Measurements from ENCODE around the gene GAPT. TPM values are rescaled to one million over a fixed set of nuclear protein-coding genes. Genes with fewer than 3 reads are reported as not detected.

Gene GAPT
- total RNA-seq (2014; rRNA removed; shearing (Covaris generic)): not detected in 2 replicates
- polyA plus RNA-seq (2015; cell fraction: cytosol; rRNA removed): not detected in 2 replicates
- 0.26 TPM in 1 of 2 replicates, not detected in the other for polyA plus RNA-seq (2015; cell fraction: nucleus; rRNA removed)

- in situ Hi-C loops (cut with HindIII; ENCODE audit: low pct_unique_long_range_greater_than_20kb, low sequenced_read_pairs): no loop called here
- no peak for DNase-seq (ENCODE audit: low read depth, low spot score)
These were observed at the start of gene GAPT for GRCh38 chr5:58491216-58491892. Gene GAPT (plus strand): TSS chr5:58491435. CDS start chr5:58494537, 3,102 bp downstream.

DNA sequence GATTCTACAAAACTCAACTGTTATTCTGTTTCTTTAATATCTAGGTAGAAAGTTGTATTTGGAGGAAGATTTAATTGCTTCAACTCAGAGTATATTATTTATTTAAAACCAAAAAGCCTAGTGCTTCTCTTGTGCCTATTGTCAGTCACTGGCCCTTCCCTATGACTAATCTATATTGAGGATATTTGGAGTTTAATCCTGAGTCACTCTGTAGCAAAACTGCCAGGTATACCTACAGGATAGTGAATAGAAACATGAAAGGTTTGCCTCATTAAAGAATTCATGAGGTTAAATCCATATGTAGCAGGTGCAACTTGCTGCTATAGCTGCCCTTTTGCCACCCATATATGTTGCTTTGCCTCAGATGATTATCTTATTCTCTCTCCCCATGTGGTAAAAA is 46.4 kb upstream of the GAPT start:
- in situ Hi-C loops (cut with HindIII; ENCODE audit: low pct_unique_long_range_greater_than_20kb, low sequenced_read_pairs): no loop called here
- no peak for DNase-seq (ENCODE audit: low read depth, low spot score)

DNA sequence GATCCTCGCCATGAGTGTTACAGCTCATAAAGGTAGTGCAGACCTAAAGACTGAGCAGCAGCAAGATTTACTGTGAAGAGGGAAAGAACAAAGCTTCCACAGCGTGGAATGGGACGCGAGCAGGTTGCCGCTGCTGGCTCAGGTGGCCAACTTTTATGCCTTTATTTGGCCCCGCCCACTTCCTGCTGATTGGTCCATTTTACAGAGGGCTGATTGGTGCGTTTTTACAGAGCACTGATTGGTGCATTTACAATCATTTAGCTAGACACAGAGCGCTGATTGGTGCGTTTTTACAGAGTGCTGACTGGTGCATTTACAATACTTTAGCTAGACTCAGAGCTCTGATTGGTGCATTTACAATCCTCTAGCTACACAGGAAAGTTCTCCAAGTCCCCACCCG is 45.2 kb upstream of the GAPT start:
- no peak for DNase-seq (ENCODE audit: low read depth, low spot score)
- in situ Hi-C loops (cut with HindIII; ENCODE audit: low pct_unique_long_range_greater_than_20kb, low sequenced_read_pairs): no loop called here

DNA sequence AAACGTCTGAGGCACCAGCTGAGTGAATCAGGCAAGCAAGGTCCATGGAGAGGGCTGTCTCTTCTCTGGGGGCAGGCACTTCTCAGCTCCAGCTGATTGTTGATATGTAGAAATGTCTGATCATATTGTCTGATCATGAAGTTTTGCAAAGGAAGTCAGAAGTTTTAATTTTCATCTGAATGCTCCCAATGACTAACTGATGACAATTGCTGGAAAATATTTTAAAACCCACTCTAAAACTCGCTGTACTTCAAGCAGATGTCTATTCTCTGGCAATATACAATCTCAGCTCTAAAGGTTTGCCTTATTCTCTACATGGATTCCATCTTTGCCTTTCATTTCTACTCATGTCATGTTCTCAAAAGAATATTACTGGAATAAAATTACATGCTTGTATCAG is 44.0 kb upstream of the GAPT start:
- in situ Hi-C loops (cut with HindIII; ENCODE audit: low pct_unique_long_range_greater_than_20kb, low sequenced_read_pairs): no loop called here
- no peak for DNase-seq (ENCODE audit: low read depth, low spot score)

GRCh38 chr5:58450018-58450417 is 41.2 kb upstream of the GAPT start:
- in situ Hi-C loops (cut with HindIII; ENCODE audit: low pct_unique_long_range_greater_than_20kb, low sequenced_read_pairs): no loop called here
- DNase-seq (ENCODE audit: low read depth, low spot score): no peak

DNA sequence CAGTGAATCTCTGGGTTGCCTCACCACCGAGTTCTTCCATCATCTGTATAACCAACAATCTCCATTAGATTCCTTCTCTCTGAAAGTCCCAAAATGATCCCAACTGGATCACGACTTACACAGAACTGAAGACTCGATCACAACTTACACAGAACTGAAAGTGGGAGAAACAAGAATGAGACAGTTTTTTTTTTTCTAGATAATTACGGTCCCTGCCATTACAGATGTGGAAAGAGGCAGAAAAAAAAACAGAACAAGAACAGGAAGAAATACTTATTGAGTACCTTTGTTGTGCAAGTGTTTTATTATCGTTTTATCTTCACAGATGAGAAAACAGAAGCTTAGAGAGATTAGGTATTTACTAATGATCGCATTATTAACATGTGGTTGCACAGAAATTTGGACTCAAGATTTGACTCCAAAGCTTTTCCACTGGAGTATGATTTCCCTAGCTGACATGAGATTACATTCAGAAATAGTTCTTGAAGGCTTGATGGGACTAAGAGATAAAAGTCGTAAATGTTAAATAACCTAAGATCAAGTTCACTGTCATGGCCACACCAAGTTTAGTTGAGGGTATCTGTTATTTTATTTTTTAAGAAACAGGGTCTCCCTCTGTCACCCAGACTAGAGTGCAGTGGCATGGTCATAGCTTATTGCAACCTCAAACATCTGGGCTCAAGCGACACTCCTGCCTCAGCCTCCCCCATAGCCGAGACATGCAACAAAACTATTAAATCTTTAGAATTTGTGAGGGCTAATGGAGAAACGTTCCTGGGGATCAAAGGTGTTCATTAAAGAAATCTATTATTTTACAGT is 40.2 kb upstream of the GAPT start:
- in situ Hi-C loops (cut with HindIII; ENCODE audit: low pct_unique_long_range_greater_than_20kb, low sequenced_read_pairs): no loop called here
- no peak for DNase-seq (ENCODE audit: low read depth, low spot score)

GRCh38 chr5:58451732-58452565 is 39.3 kb upstream of the GAPT start:
- DNase-seq (ENCODE audit: low read depth, low spot score): no peak

GRCh38 chr5:58452566-58453258 is 38.5 kb upstream of the GAPT start:
- in situ Hi-C loops (cut with HindIII; ENCODE audit: low pct_unique_long_range_greater_than_20kb, low sequenced_read_pairs): no loop called here

More at GRCh38 chr5:58451732-58452565, 39.3 kb upstream of the GAPT start:
- in situ Hi-C loops (cut with HindIII; ENCODE audit: low pct_unique_long_range_greater_than_20kb, low sequenced_read_pairs): no loop called here

GRCh38 chr5:58453306-58453705 is 37.9 kb upstream of the GAPT start:
- in situ Hi-C loops (cut with HindIII; ENCODE audit: low pct_unique_long_range_greater_than_20kb, low sequenced_read_pairs): no loop called here
- DNase-seq (ENCODE audit: low read depth, low spot score): no peak

More at GRCh38 chr5:58452566-58453258, 38.5 kb upstream of the GAPT start:
- DNase-seq (ENCODE audit: low read depth, low spot score): no peak

DNA sequence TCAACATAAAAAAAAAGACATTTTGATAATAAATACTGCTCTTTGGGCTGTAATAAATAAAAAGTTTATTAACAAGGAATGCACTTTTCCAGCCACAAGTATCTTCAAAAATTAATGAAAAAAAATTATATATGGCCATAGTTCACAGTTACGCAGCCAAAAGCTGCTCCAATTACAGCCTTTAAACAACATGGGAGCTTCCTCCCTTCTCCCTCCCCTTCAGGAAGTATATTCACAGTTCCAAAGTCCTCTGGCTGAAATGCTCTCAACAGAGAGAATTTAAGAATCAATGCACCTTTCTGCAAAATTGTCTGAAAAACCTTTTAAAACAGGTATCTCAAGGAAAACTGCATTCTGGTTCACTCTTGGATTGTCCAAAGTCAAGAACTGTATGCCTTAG is 37.2 kb upstream of the GAPT start:
- DNase-seq (ENCODE audit: low read depth, low spot score): no peak
- in situ Hi-C loops (cut with HindIII; ENCODE audit: low pct_unique_long_range_greater_than_20kb, low sequenced_read_pairs): no loop called here

GRCh38 chr5:58455066-58455465 is 36.2 kb upstream of the GAPT start:
- DNase-seq (ENCODE audit: low read depth, low spot score): no peak
- in situ Hi-C loops (cut with HindIII; ENCODE audit: low pct_unique_long_range_greater_than_20kb, low sequenced_read_pairs): no loop called here

DNA sequence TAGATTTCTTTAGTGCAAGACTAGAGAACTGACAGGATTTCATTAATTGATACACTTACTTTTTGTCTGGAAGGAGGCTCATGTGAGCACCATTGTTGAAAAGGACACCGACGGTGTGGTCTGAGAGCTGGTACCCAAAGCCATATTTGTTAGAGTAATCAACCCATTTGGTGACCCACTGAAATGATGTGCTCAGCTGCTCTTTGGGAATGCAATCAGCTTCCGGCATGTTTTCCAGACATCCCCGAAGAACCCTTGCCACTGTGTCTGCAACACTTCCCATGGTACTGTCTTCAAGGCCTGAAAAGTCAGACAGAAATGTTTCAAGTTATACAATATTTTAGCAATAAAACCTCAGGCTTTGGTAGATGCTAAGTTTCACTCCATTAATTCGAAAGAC is 35.8 kb upstream of the GAPT start:
- in situ Hi-C loops (cut with HindIII; ENCODE audit: low pct_unique_long_range_greater_than_20kb, low sequenced_read_pairs): no loop called here
- no peak for DNase-seq (ENCODE audit: low read depth, low spot score)

- in situ Hi-C loops (cut with HindIII; ENCODE audit: low pct_unique_long_range_greater_than_20kb, low sequenced_read_pairs): no loop called here
- no peak for DNase-seq (ENCODE audit: low read depth, low spot score)
These were observed 35.2 kb upstream of the GAPT start for GRCh38 chr5:58456026-58456425.

GRCh38 chr5:58456486-58456885 is 34.7 kb upstream of the GAPT start:
- in situ Hi-C loops (cut with HindIII; ENCODE audit: low pct_unique_long_range_greater_than_20kb, low sequenced_read_pairs): no loop called here

DNA sequence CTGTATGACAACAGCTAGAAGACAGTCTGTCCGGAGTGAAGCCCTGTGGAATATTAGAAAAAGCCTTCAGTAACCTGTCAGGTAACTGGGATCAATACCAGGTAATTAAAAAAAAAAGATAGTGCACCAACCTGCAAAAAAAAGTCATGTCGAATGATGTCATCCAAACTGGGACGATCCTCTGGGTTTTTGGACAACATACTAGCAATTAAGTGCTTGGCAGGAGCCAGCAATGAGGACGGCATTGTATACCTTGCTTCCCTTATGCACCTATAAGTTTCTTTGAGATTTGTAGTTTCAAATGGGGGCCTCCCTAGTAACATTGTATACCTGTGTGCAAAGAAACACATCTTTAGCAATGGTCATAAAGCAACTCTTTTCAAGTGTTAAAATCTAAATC is 34.2 kb upstream of the GAPT start:
- in situ Hi-C loops (cut with HindIII; ENCODE audit: low pct_unique_long_range_greater_than_20kb, low sequenced_read_pairs): no loop called here
- no peak for DNase-seq (ENCODE audit: low read depth, low spot score)

More at GRCh38 chr5:58456486-58456885, 34.7 kb upstream of the GAPT start:
- no peak for DNase-seq (ENCODE audit: low read depth, low spot score)

DNA sequence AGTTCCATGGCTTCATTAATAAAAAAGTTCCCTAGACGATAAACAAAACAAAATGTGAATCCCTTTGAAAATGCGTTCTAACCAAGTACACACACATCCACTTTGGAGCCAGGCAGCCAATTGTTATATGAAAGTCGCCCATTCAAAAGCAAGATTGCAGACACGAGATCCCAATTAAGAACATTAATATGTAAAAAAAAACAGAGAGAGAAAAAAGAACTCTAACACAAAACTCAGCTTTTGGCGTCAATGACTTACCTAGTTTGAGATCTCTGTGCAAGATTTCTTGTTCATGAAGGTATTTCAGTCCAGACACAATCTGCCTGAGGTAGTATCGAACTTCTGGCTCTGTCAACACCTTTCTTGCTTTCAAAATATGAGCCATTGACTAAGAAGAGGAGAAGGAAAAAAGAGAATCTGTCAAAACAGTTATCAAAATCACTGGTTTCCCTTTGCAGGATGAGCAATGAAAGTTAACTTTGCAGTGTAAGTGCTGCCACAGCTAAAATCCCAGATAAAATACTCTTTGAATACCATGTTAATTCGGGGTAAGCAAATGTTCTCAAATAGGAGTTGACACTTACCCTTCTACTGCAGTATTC is 33.0 kb upstream of the GAPT start:
- DNase-seq (ENCODE audit: low read depth, low spot score): no peak
- in situ Hi-C loops (cut with HindIII; ENCODE audit: low pct_unique_long_range_greater_than_20kb, low sequenced_read_pairs): no loop called here

- in situ Hi-C loops (cut with HindIII; ENCODE audit: low pct_unique_long_range_greater_than_20kb, low sequenced_read_pairs): no loop called here
- DNase-seq (ENCODE audit: low read depth, low spot score): no peak
These were observed 32.5 kb upstream of the GAPT start for GRCh38 chr5:58458743-58459145.
